Neural cell (in vitro differentiated cells): ENCODE measurements around the gene IFT172. TPM values are rescaled to one million over a fixed set of nuclear protein-coding genes. Genes with fewer than 3 reads are reported as not detected.

Experiments
- H2AFZ ChIP-seq: fragments of 200-600, 300-800 bp; sonication (generic), shearing (Covaris generic); 2 replicates; pipeline ENCODE4 v1.6.0; 2014; ENCODE audit warnings: low read depth, mild to moderate bottlenecking, antibody characterized with exemption, low read length, moderate library complexity
- H3F3A ChIP-seq: fragments of 200-600 bp; shearing (Covaris generic); 2 replicates; pipeline ENCODE4 v1.6.1; 2016; ENCODE audit warnings: mild to moderate bottlenecking, moderate library complexity, mixed read lengths, antibody characterized with exemption, low read length; ENCODE audit not compliant: insufficient read depth, poor library complexity, severe bottlenecking
- H3K27ac ChIP-seq: fragments of 200-600, 300-800 bp; sonication (generic), shearing (Covaris generic); 2 replicates; pipeline ENCODE4 v1.5.1; 2014; ENCODE audit warnings: mild to moderate bottlenecking, low read length, moderate library complexity
- H3K27me3 ChIP-seq: fragments of 300-800, 200-600 bp; sonication (generic), shearing (Covaris generic); 2 replicates; pipeline ENCODE4 v1.6.0; 2014; ENCODE audit warnings: mild to moderate bottlenecking, low read depth, low read length, moderate library complexity; ENCODE audit not compliant: insufficient read depth
- H3K36me3 ChIP-seq: fragments of 300-800, 200-600 bp; sonication (generic), shearing (Covaris generic); 2 replicates; pipeline ENCODE4 v1.5.1; 2014; ENCODE audit warnings: mild to moderate bottlenecking, antibody characterized with exemption, low read length, moderate library complexity; ENCODE audit not compliant: insufficient read depth
- H3K4me2 ChIP-seq: fragments of 300-800, 200-600 bp; sonication (generic), shearing (Covaris generic); 2 replicates; pipeline ENCODE4 v1.6.0; 2014; ENCODE audit warnings: mild to moderate bottlenecking, low read length
- H3K4me3 ChIP-seq: fragments of 300-800, 200-600 bp; sonication (generic), shearing (Covaris generic); 2 replicates; pipeline ENCODE4 v1.5.1; 2014; ENCODE audit warnings: mild to moderate bottlenecking, low read length, moderate library complexity
- H3K79me2 ChIP-seq: fragments of 200-600 bp; shearing (Covaris generic); replicated peaks from 2 replicates; pipeline ENCODE4 v1.6.0; 2014; ENCODE audit warnings: mild to moderate bottlenecking, low read length, moderate library complexity; ENCODE audit not compliant: insufficient read depth
- H3K9ac ChIP-seq: fragments of 300-800, 200-600 bp; sonication (generic), shearing (Covaris generic); 2 replicates; pipeline ENCODE4 v1.6.1; 2016; ENCODE audit warnings: mild to moderate bottlenecking, low read length, mixed read lengths
- H3K9me2 ChIP-seq: fragments of 200-600 bp; shearing (Covaris generic); 2 replicates; pipeline ENCODE4 v1.6.1; 2016; ENCODE audit warnings: mild to moderate bottlenecking, low read length, mixed read lengths; ENCODE audit not compliant: insufficient read depth
- H3K9me3 ChIP-seq: fragments of 200-600, 300-800 bp; sonication (generic), shearing (Covaris generic); 2 replicates; pipeline ENCODE4 v1.6.1; 2016; ENCODE audit warnings: mild to moderate bottlenecking, mixed run types, low read length, moderate library complexity, mixed read lengths
- H4K20me1 ChIP-seq: fragments of 200-600 bp; shearing (Covaris generic); 2 replicates; pipeline ENCODE4 v1.6.1; 2016; ENCODE audit warnings: mild to moderate bottlenecking, mixed run types; ENCODE audit not compliant: insufficient read depth
- EP300 ChIP-seq: fragments of 450-650 bp; conservative IDR thresholded peaks from 2 replicates; pipeline ENCODE4 v1.6.1; 2014; ENCODE audit warnings: antibody characterized with exemption, mild to moderate bottlenecking, moderate library complexity; ENCODE audit not compliant: poor library complexity, severe bottlenecking
- EZH2 ChIP-seq: fragments of 200-600, 300-800 bp; shearing (Covaris generic), sonication (generic); IDR thresholded peaks from 2 replicates; pipeline ENCODE4 v1.6.1; 2014; ENCODE audit warnings: antibody characterized with exemption, low read length, borderline replicate concordance, mild to moderate bottlenecking; ENCODE audit not compliant: insufficient read depth, poor library complexity, severe bottlenecking
- MXI1 ChIP-seq: fragments of 450-650 bp; conservative IDR thresholded peaks from 2 replicates; pipeline ENCODE4 v1.6.1; 2014; ENCODE audit warnings: antibody characterized with exemption, mild to moderate bottlenecking; ENCODE audit not compliant: poor library complexity, severe bottlenecking
- POLR2AphosphoS5 ChIP-seq: IDR thresholded peaks from 2 replicates; pipeline ENCODE4 v1.6.1; 2012
- RAD21 ChIP-seq: fragments of 450-650 bp; conservative IDR thresholded peaks from 2 replicates; pipeline ENCODE4 v1.6.1; 2014; ENCODE audit warnings: antibody characterized with exemption, mild to moderate bottlenecking, moderate library complexity
- SMC3 ChIP-seq: fragments of 450-650 bp; conservative IDR thresholded peaks from 2 replicates; pipeline ENCODE4 v1.6.1; 2014; ENCODE audit warnings: antibody characterized with exemption, mild to moderate bottlenecking, moderate library complexity; ENCODE audit not compliant: poor library complexity
- TAF1 ChIP-seq: IDR thresholded peaks from 2 replicates; pipeline ENCODE4 v1.6.1; 2012; ENCODE audit warnings: low read depth
- polyA plus RNA-seq: library from polyadenylated mRNA; depleted of rRNA; stranded (reverse); fragments of >200 nt; gene quantifications from 2 replicates; pipeline ENCODE4 v1.2.3, GENCODE V29; 2014
- TF ChIP-seq, protein P1 (sequence below): IDR thresholded peaks from 2 replicates; pipeline ENCODE4 v1.6.1; 2012; ENCODE audit warnings: borderline replicate concordance
- TF ChIP-seq, protein P2 (sequence below): fragments of 450-650 bp; IDR thresholded peaks from 2 replicates; pipeline ENCODE4 v1.5.1; 2014; ENCODE audit warnings: antibody characterized with exemption, mild to moderate bottlenecking, moderate library complexity; ENCODE audit not compliant: poor library complexity, severe bottlenecking

The IFT172 gene
- polyA plus RNA-seq, 1 donor from 2014 or later, result 26.9 TPM

DNA sequence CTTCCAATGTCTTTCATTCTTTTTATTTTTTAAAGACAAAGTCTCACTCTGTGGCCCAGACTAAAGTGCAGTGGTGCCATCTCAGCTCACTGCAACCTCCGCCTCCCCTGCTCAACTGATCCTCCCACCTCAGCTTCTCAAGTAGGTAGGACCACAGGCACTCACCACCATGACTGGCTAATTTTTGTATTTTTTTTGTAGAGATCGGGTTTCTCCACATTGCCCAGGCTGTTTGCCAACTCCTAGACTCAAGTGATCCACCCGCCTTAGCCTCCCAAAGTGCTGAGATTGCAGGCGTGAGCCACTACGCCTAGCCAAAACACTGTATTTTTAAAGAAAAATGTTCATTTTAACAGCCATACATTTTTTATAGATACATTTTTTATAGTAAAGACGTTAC lies 19.8 kb upstream of the IFT172 start:
- Histone ChIP-seq H3K9me2 (no peaks in the 10 kb centered on the region), H3K36me3 (no peaks in the 10 kb centered on the region), H3K79me2 (no peaks in the 10 kb centered on the region), H4K20me1 (no peaks in the 10 kb centered on the region), H3K27ac (no peak overlapping the region), H3F3A (no peaks in the 10 kb centered on the region), H3K4me3 (no peak overlapping the region), H3K9me3 (no peaks in the 10 kb centered on the region), H3K4me2 (no peak overlapping the region), H3K27me3 (no peaks in the 10 kb centered on the region), H2AFZ (no peak overlapping the region), H3K9ac (no peak overlapping the region)
- TF ChIP-seq EZH2 (no peak), RAD21 (no peak), POLR2AphosphoS5 (no peak), MXI1 (no peak)
- TF ChIP-seq, protein P1, sequence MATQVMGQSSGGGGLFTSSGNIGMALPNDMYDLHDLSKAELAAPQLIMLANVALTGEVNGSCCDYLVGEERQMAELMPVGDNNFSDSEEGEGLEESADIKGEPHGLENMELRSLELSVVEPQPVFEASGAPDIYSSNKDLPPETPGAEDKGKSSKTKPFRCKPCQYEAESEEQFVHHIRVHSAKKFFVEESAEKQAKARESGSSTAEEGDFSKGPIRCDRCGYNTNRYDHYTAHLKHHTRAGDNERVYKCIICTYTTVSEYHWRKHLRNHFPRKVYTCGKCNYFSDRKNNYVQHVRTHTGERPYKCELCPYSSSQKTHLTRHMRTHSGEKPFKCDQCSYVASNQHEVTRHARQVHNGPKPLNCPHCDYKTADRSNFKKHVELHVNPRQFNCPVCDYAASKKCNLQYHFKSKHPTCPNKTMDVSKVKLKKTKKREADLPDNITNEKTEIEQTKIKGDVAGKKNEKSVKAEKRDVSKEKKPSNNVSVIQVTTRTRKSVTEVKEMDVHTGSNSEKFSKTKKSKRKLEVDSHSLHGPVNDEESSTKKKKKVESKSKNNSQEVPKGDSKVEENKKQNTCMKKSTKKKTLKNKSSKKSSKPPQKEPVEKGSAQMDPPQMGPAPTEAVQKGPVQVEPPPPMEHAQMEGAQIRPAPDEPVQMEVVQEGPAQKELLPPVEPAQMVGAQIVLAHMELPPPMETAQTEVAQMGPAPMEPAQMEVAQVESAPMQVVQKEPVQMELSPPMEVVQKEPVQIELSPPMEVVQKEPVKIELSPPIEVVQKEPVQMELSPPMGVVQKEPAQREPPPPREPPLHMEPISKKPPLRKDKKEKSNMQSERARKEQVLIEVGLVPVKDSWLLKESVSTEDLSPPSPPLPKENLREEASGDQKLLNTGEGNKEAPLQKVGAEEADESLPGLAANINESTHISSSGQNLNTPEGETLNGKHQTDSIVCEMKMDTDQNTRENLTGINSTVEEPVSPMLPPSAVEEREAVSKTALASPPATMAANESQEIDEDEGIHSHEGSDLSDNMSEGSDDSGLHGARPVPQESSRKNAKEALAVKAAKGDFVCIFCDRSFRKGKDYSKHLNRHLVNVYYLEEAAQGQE, result no peak
- TF ChIP-seq, protein P2, sequence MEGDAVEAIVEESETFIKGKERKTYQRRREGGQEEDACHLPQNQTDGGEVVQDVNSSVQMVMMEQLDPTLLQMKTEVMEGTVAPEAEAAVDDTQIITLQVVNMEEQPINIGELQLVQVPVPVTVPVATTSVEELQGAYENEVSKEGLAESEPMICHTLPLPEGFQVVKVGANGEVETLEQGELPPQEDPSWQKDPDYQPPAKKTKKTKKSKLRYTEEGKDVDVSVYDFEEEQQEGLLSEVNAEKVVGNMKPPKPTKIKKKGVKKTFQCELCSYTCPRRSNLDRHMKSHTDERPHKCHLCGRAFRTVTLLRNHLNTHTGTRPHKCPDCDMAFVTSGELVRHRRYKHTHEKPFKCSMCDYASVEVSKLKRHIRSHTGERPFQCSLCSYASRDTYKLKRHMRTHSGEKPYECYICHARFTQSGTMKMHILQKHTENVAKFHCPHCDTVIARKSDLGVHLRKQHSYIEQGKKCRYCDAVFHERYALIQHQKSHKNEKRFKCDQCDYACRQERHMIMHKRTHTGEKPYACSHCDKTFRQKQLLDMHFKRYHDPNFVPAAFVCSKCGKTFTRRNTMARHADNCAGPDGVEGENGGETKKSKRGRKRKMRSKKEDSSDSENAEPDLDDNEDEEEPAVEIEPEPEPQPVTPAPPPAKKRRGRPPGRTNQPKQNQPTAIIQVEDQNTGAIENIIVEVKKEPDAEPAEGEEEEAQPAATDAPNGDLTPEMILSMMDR, result no peak

DNA sequence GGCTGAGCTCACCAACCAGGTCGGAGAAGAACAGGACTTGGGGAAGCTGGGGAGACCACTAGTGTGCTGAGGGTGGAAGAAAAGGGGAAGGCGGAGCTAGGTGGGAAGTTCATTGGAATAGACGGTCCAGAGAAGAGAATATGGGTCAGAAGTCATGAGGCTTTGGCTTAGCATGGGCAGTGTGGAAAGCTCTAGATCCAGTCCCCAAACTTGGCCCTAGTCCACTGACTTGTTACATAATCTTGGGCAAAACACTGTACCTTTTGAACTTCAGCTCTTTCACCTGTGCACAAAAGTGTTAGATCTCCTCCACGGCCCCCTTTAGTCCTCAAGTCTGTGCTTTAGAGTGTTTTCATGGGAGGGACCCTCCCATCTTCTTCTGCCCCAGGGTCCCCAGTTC lies 17.8 kb upstream of the IFT172 start:
- TF ChIP-seq TAF1 (no peak), SMC3 (no peak), MXI1 (no peak), EZH2 (no peak), EP300 (no peak), RAD21 (no peak), POLR2AphosphoS5 (no peak)
- TF ChIP-seq, protein P2, result no peak
- TF ChIP-seq, protein P1, result no peak
- Histone ChIP-seq H4K20me1 (no peaks in the 10 kb centered on the region), H3K27me3 (no peaks in the 10 kb centered on the region), H2AFZ (no peak overlapping the region), H3K9me2 (no peaks in the 10 kb centered on the region), H3K4me2 (no peak overlapping the region), H3K27ac (no peak overlapping the region), H3K4me3 (no peak overlapping the region), H3K9ac (no peak overlapping the region), H3K36me3 (no peaks in the 10 kb centered on the region), H3K79me2 (no peaks in the 10 kb centered on the region), H3K9me3 (no peaks in the 10 kb centered on the region), H3F3A (no peaks in the 10 kb centered on the region)
